Fibroblast of mammary gland (primary cell): Measurements from ENCODE around the gene KLHL18.
"Not testable (repeated sequence)": the region's sequence is repeated elsewhere in the genome, so short reads cannot be mapped to it uniquely, and the experiment has no call there.

Experiments used
- DNase-seq: peaks from one replicate; pipeline ENCODE4 v3.0.0-alpha.2; 2010; ENCODE audit warnings: low read depth
- H3K4me3 ChIP-seq: 2 replicates; pipeline ENCODE4 v1.5.1; 2011; ENCODE audit warnings: low read depth, mild to moderate bottlenecking, low read length, moderate library complexity; ENCODE audit not compliant: control insufficient read depth
- CTCF ChIP-seq: conservative IDR thresholded peaks from 2 replicates; pipeline ENCODE4 v1.5.1; 2011; ENCODE audit warnings: low read depth, low read length, inconsistent platforms; ENCODE audit not compliant: control insufficient read depth, insufficient read depth

The KLHL18 gene

GRCh38 chr3:47296562-47297302, 14.0 kb downstream of the KLHL18 start:
- DNase-seq = no peak
- no peak for TF ChIP-seq CTCF
- H3K4me3 ChIP-seq = no peak overlapping the region

GRCh38 chr3:47298439-47298838, 15.7 kb downstream of the KLHL18 start:
- no peak for DNase-seq
- TF ChIP-seq CTCF = no peak
- no peak overlapping the region for H3K4me3 ChIP-seq

GRCh38 chr3:47299381-47300318, 16.9 kb downstream of the KLHL18 start:
- no peak overlapping the region for H3K4me3 ChIP-seq
- TF ChIP-seq CTCF = no peak
- no peak for DNase-seq

- DNase-seq = no peak
- H3K4me3 ChIP-seq = no peak overlapping the region
- no peak for TF ChIP-seq CTCF
Measured at GRCh38 chr3:47301456-47301855, 18.7 kb downstream of the KLHL18 start.

- TF ChIP-seq CTCF = no peak
- DNase-seq = no peak
- no peak overlapping the region for H3K4me3 ChIP-seq
Measured at GRCh38 chr3:47306022-47306421, 23.3 kb downstream of the KLHL18 start.

- H3K4me3 ChIP-seq, DNase-seq: not testable (repeated sequence)
Measured at GRCh38 chr3:47309231-47309630, 26.5 kb downstream of the KLHL18 start.

- no peak for DNase-seq
- no peak for TF ChIP-seq CTCF
- no peak overlapping the region for H3K4me3 ChIP-seq
Measured at GRCh38 chr3:47310391-47310790, 27.6 kb downstream of the KLHL18 start.
